CD8-positive, alpha-beta memory T cell (primary cell): ENCODE measurements around the gene CHST5. TPM values are rescaled to one million over a fixed set of nuclear protein-coding genes. Genes with fewer than 3 reads are reported as not detected.

ENCODE experiments used
- CTCF ChIA-PET: fragments of 350-600 bp; sonication (Branson Sonifier 250); formaldehyde crosslinking; loops from one replicate; lab custom pipeline; 2021; ENCODE audit warnings: antibody characterized with exemption; lab: Charles Lee
- POLR2A ChIA-PET: fragments of 350-600 bp; sonication (Branson Sonifier 250); formaldehyde crosslinking; loops from one replicate; lab custom pipeline; 2021; ENCODE audit warnings: antibody characterized with exemption; lab: Charles Lee
- DNase-seq, 5 donors: peaks; one replicate each; pipeline versions ENCODE4 v3.0.0 to v3.0.0-alpha.2; 2020 to 2022; ENCODE audit warnings: mixed read lengths in 1 of 5
- H3K27ac ChIP-seq: one replicate; pipeline ENCODE4 v1.7.0; 2013; ENCODE audit warnings: low read depth, mild to moderate bottlenecking, low read length, moderate library complexity
- H3K27me3 ChIP-seq: 2 replicates; pipeline ENCODE4 v1.7.0; 2013; ENCODE audit warnings: low read length, mild to moderate bottlenecking; ENCODE audit not compliant: insufficient read depth, poor library complexity, severe bottlenecking
- H3K36me3 ChIP-seq: 2 replicates; pipeline ENCODE4 v1.7.0; 2013; ENCODE audit warnings: mild to moderate bottlenecking, low read length, moderate library complexity; ENCODE audit not compliant: insufficient read depth
- H3K4me1 ChIP-seq: 2 replicates; pipeline ENCODE4 v1.7.0; 2013; ENCODE audit warnings: mild to moderate bottlenecking, low read length, moderate library complexity; ENCODE audit not compliant: insufficient read depth
- H3K4me3 ChIP-seq: 2 replicates; pipeline ENCODE4 v1.7.0; 2013; ENCODE audit warnings: mild to moderate bottlenecking, low read length
- H3K9me3 ChIP-seq: 2 replicates; pipeline ENCODE4 v1.7.0; 2013; ENCODE audit warnings: mild to moderate bottlenecking, low read length
- H3K27ac Mint-ChIP-seq, 8 donors: one replicate each; pipeline ENCODE4 v1.8.0; 2020 to 2021; ENCODE audit warnings: mixed read lengths in 8 of 8, mild to moderate bottlenecking in 6 of 8, inconsistent platforms in 3 of 8, moderate library complexity in 3 of 8
- H3K27me3 Mint-ChIP-seq, 2 donors: one replicate each; pipeline ENCODE4 v1.8.0; 2020 to 2021; ENCODE audit warnings: mixed read lengths in 2 of 2, mild to moderate bottlenecking in 1 of 2, moderate library complexity in 1 of 2
- H3K36me3 Mint-ChIP-seq, 3 donors: one replicate each; pipeline ENCODE4 v1.8.0; 2020 to 2021; ENCODE audit warnings: mixed read lengths in 3 of 3, inconsistent platforms in 1 of 3, mild to moderate bottlenecking in 1 of 3
- H3K4me1 Mint-ChIP-seq, 3 donors: one replicate each; pipeline ENCODE4 v1.8.0; 2020 to 2021; ENCODE audit warnings: mixed read lengths in 3 of 3, inconsistent platforms in 1 of 3, mild to moderate bottlenecking in 1 of 3
- H3K4me3 Mint-ChIP-seq, 7 donors: one replicate each; pipeline ENCODE4 v1.8.0; 2020 to 2021; ENCODE audit warnings: mixed read lengths in 7 of 7, mild to moderate bottlenecking in 6 of 7, moderate library complexity in 4 of 7, inconsistent platforms in 2 of 7
- H3K9me3 Mint-ChIP-seq, 5 donors: one replicate each; pipeline ENCODE4 v1.8.0; 2020 to 2022; ENCODE audit warnings: mixed read lengths in 5 of 5, mild to moderate bottlenecking in 3 of 5, moderate library complexity in 2 of 5, inconsistent platforms in 1 of 5
- polyA plus RNA-seq: library from polyadenylated mRNA; unstranded; fragments of 300-500 nt; fragmentation: Illumina TruSeq; gene quantifications from one replicate; pipeline ENCODE4 v1.2.3, GENCODE V29; 2021
- total RNA-seq, 2 experiments: library from RNA; stranded (reverse); gene quantifications; one replicate each; pipeline ENCODE4 v1.2.3, GENCODE V29; 2021

Gene CHST5
- total and polyA plus RNA-seq, 3 experiments from 2014 or later, result not detected

- no peak overlapping the region for H3K27ac Mint-ChIP-seq
- DNase-seq, result no peak
- ChIA-PET CTCF (interaction anchor here (1.0 to 1.5 kb wide), 2 partner anchors 13 to 18 kb away, joined by 3 read pairs; no protein-coding TSS in a partner anchor), POLR2A (no interaction called here)
- Histone ChIP-seq H3K9me3 (no peaks in the 10 kb centered on the region), H3K27me3 (no peaks in the 10 kb centered on the region), H3K4me1 (no peaks in the 10 kb centered on the region), H3K27ac (no peak overlapping the region), H3K36me3 (no peaks in the 10 kb centered on the region), H3K4me3 (no peak overlapping the region)
- no peaks in the 10 kb centered on the region for H3K27me3 Mint-ChIP-seq
- no peaks in the 10 kb centered on the region for H3K4me1 Mint-ChIP-seq
- no peaks in the 10 kb centered on the region for H3K9me3 Mint-ChIP-seq
- no peak overlapping the region for H3K4me3 Mint-ChIP-seq
- H3K36me3 Mint-ChIP-seq, result no peaks in the 10 kb centered on the region
These were observed 581 bp downstream of the CHST5 start for GRCh38 chr16:75535211-75535843.

GRCh38 chr16:75534560-75535205, 1.2 kb downstream of the CHST5 start:
- ChIA-PET CTCF (interaction anchor here (1.0 to 1.5 kb wide), 2 partner anchors 13 to 18 kb away, joined by 3 read pairs; no protein-coding TSS in a partner anchor), POLR2A (no interaction called here)
- Histone ChIP-seq H3K27me3 (no peaks in the 10 kb centered on the region), H3K27ac (no peak overlapping the region), H3K36me3 (no peaks in the 10 kb centered on the region), H3K4me3 (no peak overlapping the region), H3K4me1 (no peaks in the 10 kb centered on the region), H3K9me3 (no peaks in the 10 kb centered on the region)
- H3K27me3 Mint-ChIP-seq, result no peaks in the 10 kb centered on the region
- H3K9me3 Mint-ChIP-seq, result no peaks in the 10 kb centered on the region
- no peak overlapping the region for H3K4me3 Mint-ChIP-seq
- no peaks in the 10 kb centered on the region for H3K36me3 Mint-ChIP-seq
- no peak overlapping the region for H3K27ac Mint-ChIP-seq
- no peak for DNase-seq
- no peaks in the 10 kb centered on the region for H3K4me1 Mint-ChIP-seq

GRCh38 chr16:75532791-75533190, 3.1 kb downstream of the CHST5 start:
- H3K27ac ChIP-seq, result no peak overlapping the region
- CTCF ChIA-PET, result no interaction called here
- no peaks in the 10 kb centered on the region for H3K9me3 ChIP-seq
- H3K27me3 ChIP-seq, result no peaks in the 10 kb centered on the region
- H3K36me3 ChIP-seq, result no peaks in the 10 kb centered on the region
- H3K4me1 Mint-ChIP-seq, result no peaks in the 10 kb centered on the region
- H3K4me1 ChIP-seq, result no peaks in the 10 kb centered on the region
- H3K36me3 Mint-ChIP-seq, result no peaks in the 10 kb centered on the region
- H3K27ac Mint-ChIP-seq, result no peak overlapping the region
- no peak for DNase-seq
- POLR2A ChIA-PET, result no interaction called here
- H3K4me3 ChIP-seq, result no peak overlapping the region
- no peaks in the 10 kb centered on the region for H3K27me3 Mint-ChIP-seq
- H3K4me3 Mint-ChIP-seq, result no peak overlapping the region
- no peaks in the 10 kb centered on the region for H3K9me3 Mint-ChIP-seq

GRCh38 chr16:75532142-75532765, 3.7 kb downstream of the CHST5 start:
- no peak for DNase-seq
- ChIA-PET CTCF (interaction anchor here (1.5 kb wide), 1 partner anchor 15 kb away, joined by 6 read pairs; no protein-coding TSS in a partner anchor), POLR2A (no interaction called here)
- Histone ChIP-seq H3K36me3 (no peaks in the 10 kb centered on the region), H3K9me3 (no peaks in the 10 kb centered on the region), H3K27me3 (no peaks in the 10 kb centered on the region), H3K4me1 (no peaks in the 10 kb centered on the region), H3K4me3 (no peak overlapping the region), H3K27ac (no peak overlapping the region)
- Mint-ChIP-seq H3K27me3 (no peaks in the 10 kb centered on the region), H3K4me3 (no peak overlapping the region), H3K36me3 (no peaks in the 10 kb centered on the region), H3K27ac (no peak overlapping the region), H3K4me1 (no peaks in the 10 kb centered on the region), H3K9me3 (no peaks in the 10 kb centered on the region)

GRCh38 chr16:75529959-75530358, 5.9 kb downstream of the CHST5 start:
- no peak overlapping the region for H3K4me3 Mint-ChIP-seq
- Histone ChIP-seq H3K4me3 (no peak overlapping the region), H3K27ac (no peak overlapping the region), H3K36me3 (no peaks in the 10 kb centered on the region), H3K4me1 (no peaks in the 10 kb centered on the region), H3K9me3 (no peaks in the 10 kb centered on the region), H3K27me3 (no peaks in the 10 kb centered on the region)
- no peaks in the 10 kb centered on the region for H3K36me3 Mint-ChIP-seq
- H3K9me3 Mint-ChIP-seq, result no peaks in the 10 kb centered on the region
- CTCF ChIA-PET, result no interaction called here
- DNase-seq, result no peak
- H3K4me1 Mint-ChIP-seq, result no peaks in the 10 kb centered on the region
- POLR2A ChIA-PET, result no interaction called here
- H3K27me3 Mint-ChIP-seq, result no peaks in the 10 kb centered on the region
- H3K27ac Mint-ChIP-seq, result no peak overlapping the region

GRCh38 chr16:75529056-75529905, 6.6 kb downstream of the CHST5 start:
- no peak overlapping the region for H3K4me3 ChIP-seq
- no peaks in the 10 kb centered on the region for H3K36me3 ChIP-seq
- ChIA-PET CTCF (no interaction called here), POLR2A (no interaction called here)
- DNase-seq, result no peak
- no peaks in the 10 kb centered on the region for H3K27me3 Mint-ChIP-seq
- H3K27ac Mint-ChIP-seq, result no peak overlapping the region
- no peaks in the 10 kb centered on the region for H3K4me1 ChIP-seq
- no peaks in the 10 kb centered on the region for H3K9me3 Mint-ChIP-seq
- H3K36me3 Mint-ChIP-seq, result no peaks in the 10 kb centered on the region
- no peaks in the 10 kb centered on the region for H3K9me3 ChIP-seq
- no peak overlapping the region for H3K27ac ChIP-seq
- no peaks in the 10 kb centered on the region for H3K27me3 ChIP-seq
- no peak overlapping the region for H3K4me3 Mint-ChIP-seq
- H3K4me1 Mint-ChIP-seq, result no peaks in the 10 kb centered on the region

GRCh38 chr16:75527825-75528299, 8.0 kb downstream of the CHST5 start:
- Mint-ChIP-seq H3K9me3 (no peaks in the 10 kb centered on the region), H3K4me1 (no peaks in the 10 kb centered on the region), H3K27ac (no peak overlapping the region), H3K4me3 (no peak overlapping the region), H3K27me3 (no peaks in the 10 kb centered on the region), H3K36me3 (no peaks in the 10 kb centered on the region)
- no peak for DNase-seq
- CTCF ChIA-PET, result interaction anchor here (0.6 kb wide), 1 partner anchor 10 kb away, joined by 3 read pairs; no protein-coding TSS in a partner anchor
- no peaks in the 10 kb centered on the region for H3K4me1 ChIP-seq
- POLR2A ChIA-PET, result interaction anchor here (0.7 kb wide), 1 partner anchor 117 kb away, joined by 3 read pairs; no protein-coding TSS in a partner anchor
- no peaks in the 10 kb centered on the region for H3K9me3 ChIP-seq
- no peaks in the 10 kb centered on the region for H3K36me3 ChIP-seq
- no peak overlapping the region for H3K27ac ChIP-seq
- no peak overlapping the region for H3K4me3 ChIP-seq
- no peaks in the 10 kb centered on the region for H3K27me3 ChIP-seq
